ENCODE data around the gene LRCH1.

DNA sequence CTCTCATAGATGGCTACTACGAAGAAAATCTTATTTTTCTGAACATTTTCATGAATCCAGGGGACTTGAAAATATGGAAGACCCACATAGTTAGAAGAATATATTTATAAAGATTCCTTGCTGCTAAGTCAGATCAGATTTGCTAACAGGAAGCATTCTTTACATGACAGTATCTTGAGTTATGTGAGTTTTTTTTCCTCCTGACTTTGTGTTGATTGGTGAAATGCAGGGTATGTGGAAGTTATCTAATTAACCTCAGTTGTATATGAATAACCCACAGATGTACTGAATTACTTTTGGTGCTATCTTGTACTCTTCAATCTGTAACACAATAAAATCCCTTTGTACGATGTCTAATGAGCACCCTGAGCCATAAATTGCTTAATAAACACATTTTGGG, 190.2 kb downstream of the LRCH1 start:
- TF ChIP-seq EZH2 (IDR thresholded peaks at IDR 0.05; ENCODE audit: insufficient read depth, poor library complexity, severe bottlenecking) (no peak), EZH2phosphoT487 (IDR thresholded peaks at IDR 0.05; ENCODE audit: insufficient read depth, low read depth) (no peak)
